Fibroblast of villous mesenchyme (primary cell): ENCODE measurements around the gene TMEM147. TPM values are rescaled to one million over a fixed set of nuclear protein-coding genes. Genes with fewer than 3 reads are reported as not detected.

Source experiments
- DNase-seq: peaks from one replicate; pipeline ENCODE4 v3.0.0-alpha.2; 2010; ENCODE audit warnings: low read depth
- H3K4me3 ChIP-seq: 2 replicates; pipeline ENCODE4 v1.5.1; 2011; ENCODE audit warnings: low read depth, mild to moderate bottlenecking, low read length
- total RNA-seq: library from RNA; depleted of rRNA; stranded (reverse); fragments of >200 nt; gene quantifications from 2 replicates; pipeline ENCODE4 v1.2.3, GENCODE V29; 2012
- TF ChIP-seq, protein P1 (sequence below): IDR thresholded peaks from 2 replicates; pipeline ENCODE4 v1.5.1; 2012; ENCODE audit warnings: low read depth, mild to moderate bottlenecking, low read length; ENCODE audit not compliant: insufficient read depth

The TMEM147 gene
- total RNA-seq, 1 donor = 81.2 TPM

DNA sequence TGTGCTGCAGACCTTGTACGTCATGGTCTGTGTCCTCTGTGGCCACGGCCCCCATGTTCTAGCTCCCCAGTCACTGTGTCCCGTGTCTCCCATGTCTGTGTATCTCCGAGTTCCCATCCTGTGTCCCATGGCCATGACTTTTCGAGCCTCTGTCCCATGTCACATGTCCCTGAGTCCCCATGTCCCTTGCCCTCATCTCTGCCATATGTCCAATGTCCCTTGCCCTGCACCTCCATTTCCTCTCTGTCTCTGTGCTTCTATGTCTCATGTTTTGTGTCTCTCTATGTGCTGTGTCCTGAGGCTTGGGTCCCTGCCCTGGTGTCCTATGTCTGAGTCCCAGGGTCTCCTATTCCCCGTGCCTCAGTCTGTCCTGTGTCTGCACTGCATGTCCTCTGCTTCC is 16.0 kb downstream of the TMEM147 start:
- TF ChIP-seq, protein P1, sequence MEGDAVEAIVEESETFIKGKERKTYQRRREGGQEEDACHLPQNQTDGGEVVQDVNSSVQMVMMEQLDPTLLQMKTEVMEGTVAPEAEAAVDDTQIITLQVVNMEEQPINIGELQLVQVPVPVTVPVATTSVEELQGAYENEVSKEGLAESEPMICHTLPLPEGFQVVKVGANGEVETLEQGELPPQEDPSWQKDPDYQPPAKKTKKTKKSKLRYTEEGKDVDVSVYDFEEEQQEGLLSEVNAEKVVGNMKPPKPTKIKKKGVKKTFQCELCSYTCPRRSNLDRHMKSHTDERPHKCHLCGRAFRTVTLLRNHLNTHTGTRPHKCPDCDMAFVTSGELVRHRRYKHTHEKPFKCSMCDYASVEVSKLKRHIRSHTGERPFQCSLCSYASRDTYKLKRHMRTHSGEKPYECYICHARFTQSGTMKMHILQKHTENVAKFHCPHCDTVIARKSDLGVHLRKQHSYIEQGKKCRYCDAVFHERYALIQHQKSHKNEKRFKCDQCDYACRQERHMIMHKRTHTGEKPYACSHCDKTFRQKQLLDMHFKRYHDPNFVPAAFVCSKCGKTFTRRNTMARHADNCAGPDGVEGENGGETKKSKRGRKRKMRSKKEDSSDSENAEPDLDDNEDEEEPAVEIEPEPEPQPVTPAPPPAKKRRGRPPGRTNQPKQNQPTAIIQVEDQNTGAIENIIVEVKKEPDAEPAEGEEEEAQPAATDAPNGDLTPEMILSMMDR = no peak
- no peak for DNase-seq
- no peak overlapping the region for H3K4me3 ChIP-seq

DNA sequence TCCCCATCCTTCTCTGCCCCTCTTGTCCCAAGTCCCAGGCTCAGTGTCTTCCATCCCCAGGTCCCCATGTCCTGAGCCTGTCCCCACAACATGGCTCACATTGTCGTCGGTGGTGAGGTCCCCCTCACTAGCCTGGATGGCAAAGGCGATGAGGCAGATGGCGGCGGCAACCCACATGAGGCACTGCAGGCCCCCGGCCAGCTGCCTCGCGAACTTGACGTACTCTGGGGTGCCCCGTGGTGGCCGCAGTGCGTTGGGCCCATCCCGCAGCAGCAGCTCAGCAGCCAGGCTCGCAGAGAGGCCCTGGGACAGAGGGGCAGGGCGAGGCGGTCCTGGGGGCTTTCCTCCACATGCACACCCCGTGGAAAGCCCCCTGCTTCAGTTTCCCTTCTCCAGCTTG is 16.9 kb downstream of the TMEM147 start:
- TF ChIP-seq, protein P1 = no peak
- DNase-seq = no peak
- H3K4me3 ChIP-seq = no peak overlapping the region

DNA sequence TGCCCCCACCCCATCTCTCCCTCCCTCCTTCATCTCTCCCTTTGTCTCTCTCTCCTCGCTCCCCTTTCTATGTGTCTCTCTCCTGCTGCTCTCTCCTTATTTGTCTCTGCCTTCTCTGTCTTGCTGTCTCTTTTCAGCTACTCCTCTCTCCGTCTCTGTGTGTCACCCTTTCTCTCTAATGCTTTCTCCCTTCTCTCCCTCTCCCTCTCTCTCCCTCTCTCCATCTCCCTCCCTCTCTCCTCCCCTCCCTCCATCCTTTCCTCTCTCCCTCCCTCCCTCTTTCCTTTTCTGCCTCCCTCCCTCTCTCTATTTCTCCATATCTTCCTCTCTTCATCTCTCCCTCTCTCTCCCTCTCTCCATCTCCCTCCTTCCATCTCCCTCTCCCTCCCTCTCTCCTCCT is 17.4 kb downstream of the TMEM147 start:
- TF ChIP-seq, protein P1 = no peak
- no peak for DNase-seq
- H3K4me3 ChIP-seq = no peak overlapping the region

DNA sequence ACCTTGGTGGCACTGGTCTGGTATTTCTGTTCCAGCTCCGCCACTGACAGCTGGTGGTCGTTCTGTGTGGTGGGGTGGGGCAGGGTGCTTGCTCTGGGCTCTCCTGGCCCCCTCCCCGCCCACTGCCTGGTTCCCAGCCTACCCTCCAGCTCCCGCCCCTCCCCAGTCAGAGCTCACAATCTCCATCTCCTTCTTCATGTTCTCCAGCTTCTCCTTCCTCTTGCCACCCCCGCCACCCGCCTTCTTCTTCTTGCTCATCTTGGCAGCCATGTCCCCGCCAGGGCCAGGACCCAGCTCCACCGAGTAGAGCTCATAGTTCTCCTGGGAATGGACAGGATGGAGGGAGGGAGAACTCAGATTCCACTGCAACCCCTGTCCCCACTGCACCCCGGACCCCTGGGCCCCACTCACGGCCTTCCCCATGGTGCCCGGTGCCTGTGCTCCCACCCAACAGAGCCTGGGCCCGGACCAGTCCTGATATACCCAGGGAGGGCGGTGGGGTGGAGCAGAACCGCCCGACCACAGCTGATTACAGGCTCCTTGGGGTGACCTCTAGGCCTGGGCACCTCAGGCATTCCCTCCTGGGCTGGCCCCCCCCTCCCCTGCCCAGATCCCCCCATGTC is 17.9 kb downstream of the TMEM147 start, which contains the start of gene ATP4A:
Gene ATP4A, minus strand, starts transcription at position 452 of the 623 bp plus-strand sequence. Its CDS starts 29 bp downstream, at position 423.
- no peak for DNase-seq
- no peak within 1 kb of the TSS for H3K4me3 ChIP-seq
- TF ChIP-seq, protein P1 = no peak

DNA sequence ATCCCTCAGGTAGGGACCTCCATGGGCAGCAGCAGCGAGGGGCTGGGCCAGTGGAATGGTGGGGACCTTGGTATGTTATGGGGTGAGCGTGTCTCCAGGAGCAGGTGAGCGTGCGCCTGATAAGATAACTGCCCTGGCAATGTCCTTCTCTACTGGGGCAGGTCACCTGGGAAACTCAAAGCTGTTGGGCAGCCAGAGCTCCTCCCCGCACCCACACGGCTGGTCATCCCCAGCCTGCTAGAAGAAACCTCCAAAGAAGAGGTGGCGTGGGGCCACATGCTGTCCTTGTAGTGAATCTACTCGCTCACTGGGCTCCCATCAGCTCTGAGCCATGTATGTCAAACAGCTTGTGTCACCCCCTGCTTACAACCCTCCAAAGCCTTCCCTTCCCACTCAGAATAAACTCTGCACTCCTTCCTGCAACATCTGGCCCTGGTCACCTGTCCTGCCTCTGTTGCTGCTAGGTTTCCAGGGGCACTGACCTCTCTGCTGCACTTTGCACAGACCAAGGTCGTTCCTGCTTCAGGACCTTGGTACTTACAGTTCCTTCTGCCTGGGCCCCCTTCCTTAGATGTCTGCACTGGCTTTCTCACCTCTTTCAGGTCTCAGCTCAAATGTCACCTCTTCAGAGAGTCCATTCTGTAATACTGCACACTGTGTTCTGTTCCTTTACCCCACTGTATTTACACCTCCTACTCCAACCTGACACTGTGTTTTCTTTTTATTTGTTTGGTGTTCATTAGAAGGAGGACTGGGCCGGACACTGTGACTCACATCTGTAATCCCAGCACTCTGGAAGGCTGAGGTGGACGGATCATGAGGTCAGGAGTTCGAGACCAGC is 19.8 kb downstream of the TMEM147 start:
- H3K4me3 ChIP-seq = no peak overlapping the region
- DNase-seq = no peak
- TF ChIP-seq, protein P1 = no peak

DNA sequence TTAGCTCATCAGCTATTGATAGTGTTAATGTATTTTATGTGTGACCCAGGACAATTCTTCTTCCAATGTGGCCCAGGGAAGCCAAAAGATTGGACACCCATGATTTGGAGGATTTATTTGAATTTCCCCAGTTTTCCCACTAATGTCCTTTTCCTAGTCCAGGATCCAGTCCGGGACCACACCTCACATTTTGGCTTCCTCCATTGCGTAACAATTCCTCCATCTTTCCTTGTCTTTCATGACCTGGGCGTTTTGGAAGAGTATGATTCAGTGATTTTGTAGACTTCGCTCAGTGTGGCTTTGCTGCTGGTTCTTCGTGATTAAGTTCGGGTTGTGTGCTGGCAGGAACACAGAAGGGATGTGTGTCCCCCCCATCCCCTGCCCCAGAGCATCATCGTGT is 21.3 kb downstream of the TMEM147 start:
- DNase-seq = no peak
- H3K4me3 ChIP-seq = no peak overlapping the region
- TF ChIP-seq, protein P1 = no peak
